Measurements from ENCODE around the gene TEDDM1.

DNA sequence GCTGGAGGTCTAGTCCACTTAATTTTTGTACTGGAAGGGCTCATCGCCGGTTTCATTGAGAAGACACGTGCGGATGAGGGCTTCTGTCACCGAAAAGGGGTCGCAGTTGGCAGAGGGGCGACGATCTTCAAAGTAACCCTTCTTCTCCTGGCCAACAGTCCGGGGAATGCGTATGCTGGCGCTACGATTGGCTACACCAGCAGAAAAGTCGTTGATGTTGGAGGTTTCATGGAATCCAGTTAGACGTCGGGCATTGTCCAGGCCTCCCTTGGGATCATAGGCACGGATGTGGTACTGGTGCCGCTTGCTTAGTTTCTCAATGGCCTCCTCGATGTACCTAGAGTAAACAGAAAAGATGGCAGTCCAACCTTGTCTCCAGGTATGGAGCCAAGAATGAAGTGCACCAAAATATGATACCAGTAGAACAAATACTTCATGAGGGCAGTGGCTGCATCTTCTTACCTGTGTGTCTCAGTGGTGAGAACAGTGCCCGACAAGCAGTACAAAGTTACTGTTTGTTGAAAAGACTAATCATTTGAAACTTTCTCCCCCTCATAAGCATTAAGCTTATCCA lies 16.0 kb downstream of the TEDDM1 start:
- TF ChIP-seq, protein P1, sequence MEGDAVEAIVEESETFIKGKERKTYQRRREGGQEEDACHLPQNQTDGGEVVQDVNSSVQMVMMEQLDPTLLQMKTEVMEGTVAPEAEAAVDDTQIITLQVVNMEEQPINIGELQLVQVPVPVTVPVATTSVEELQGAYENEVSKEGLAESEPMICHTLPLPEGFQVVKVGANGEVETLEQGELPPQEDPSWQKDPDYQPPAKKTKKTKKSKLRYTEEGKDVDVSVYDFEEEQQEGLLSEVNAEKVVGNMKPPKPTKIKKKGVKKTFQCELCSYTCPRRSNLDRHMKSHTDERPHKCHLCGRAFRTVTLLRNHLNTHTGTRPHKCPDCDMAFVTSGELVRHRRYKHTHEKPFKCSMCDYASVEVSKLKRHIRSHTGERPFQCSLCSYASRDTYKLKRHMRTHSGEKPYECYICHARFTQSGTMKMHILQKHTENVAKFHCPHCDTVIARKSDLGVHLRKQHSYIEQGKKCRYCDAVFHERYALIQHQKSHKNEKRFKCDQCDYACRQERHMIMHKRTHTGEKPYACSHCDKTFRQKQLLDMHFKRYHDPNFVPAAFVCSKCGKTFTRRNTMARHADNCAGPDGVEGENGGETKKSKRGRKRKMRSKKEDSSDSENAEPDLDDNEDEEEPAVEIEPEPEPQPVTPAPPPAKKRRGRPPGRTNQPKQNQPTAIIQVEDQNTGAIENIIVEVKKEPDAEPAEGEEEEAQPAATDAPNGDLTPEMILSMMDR (IDR thresholded peaks at IDR 0.05; ENCODE audit: low read depth, low read length, missing input control): no peak
- TF ChIP-seq, protein P2, sequence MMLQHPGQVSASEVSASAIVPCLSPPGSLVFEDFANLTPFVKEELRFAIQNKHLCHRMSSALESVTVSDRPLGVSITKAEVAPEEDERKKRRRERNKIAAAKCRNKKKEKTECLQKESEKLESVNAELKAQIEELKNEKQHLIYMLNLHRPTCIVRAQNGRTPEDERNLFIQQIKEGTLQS (IDR thresholded peaks at IDR 0.05): no peak
- TF ChIP-seq SP1 (IDR thresholded peaks at IDR 0.05) (no peak), YY1 (IDR thresholded peaks at IDR 0.05) (no peak), HNF4A (conservative IDR thresholded peaks at IDR 0.05) (no peak), JUND (IDR thresholded peaks at IDR 0.05) (no peak), EGR1 (IDR thresholded peaks at IDR 0.05; ENCODE audit: low read depth in 2 of 2) (no peak)
- TF ChIP-seq, protein P3, sequence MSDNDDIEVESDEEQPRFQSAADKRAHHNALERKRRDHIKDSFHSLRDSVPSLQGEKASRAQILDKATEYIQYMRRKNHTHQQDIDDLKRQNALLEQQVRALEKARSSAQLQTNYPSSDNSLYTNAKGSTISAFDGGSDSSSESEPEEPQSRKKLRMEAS (IDR thresholded peaks at IDR 0.05): no peak
- TF ChIP-seq, protein P4, sequence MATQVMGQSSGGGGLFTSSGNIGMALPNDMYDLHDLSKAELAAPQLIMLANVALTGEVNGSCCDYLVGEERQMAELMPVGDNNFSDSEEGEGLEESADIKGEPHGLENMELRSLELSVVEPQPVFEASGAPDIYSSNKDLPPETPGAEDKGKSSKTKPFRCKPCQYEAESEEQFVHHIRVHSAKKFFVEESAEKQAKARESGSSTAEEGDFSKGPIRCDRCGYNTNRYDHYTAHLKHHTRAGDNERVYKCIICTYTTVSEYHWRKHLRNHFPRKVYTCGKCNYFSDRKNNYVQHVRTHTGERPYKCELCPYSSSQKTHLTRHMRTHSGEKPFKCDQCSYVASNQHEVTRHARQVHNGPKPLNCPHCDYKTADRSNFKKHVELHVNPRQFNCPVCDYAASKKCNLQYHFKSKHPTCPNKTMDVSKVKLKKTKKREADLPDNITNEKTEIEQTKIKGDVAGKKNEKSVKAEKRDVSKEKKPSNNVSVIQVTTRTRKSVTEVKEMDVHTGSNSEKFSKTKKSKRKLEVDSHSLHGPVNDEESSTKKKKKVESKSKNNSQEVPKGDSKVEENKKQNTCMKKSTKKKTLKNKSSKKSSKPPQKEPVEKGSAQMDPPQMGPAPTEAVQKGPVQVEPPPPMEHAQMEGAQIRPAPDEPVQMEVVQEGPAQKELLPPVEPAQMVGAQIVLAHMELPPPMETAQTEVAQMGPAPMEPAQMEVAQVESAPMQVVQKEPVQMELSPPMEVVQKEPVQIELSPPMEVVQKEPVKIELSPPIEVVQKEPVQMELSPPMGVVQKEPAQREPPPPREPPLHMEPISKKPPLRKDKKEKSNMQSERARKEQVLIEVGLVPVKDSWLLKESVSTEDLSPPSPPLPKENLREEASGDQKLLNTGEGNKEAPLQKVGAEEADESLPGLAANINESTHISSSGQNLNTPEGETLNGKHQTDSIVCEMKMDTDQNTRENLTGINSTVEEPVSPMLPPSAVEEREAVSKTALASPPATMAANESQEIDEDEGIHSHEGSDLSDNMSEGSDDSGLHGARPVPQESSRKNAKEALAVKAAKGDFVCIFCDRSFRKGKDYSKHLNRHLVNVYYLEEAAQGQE (IDR thresholded peaks at IDR 0.05): no peak
